ENCODE measurements around the gene STX7. TPM values are rescaled to one million over a fixed set of nuclear protein-coding genes. Genes with fewer than 3 reads are reported as not detected.

STX7 gene
- polyA plus RNA-seq, 3 donors: 49.7 to 85.1 (median 81.7) TPM

GRCh38 chr6:132412656-132413498 is 100.0 kb downstream of the STX7 start:
- Mint-ChIP-seq H3K27me3 (ENCODE audit: low read depth in 3 of 3) (peaks cover 0 to 5% (median 3%) of the 10 kb centered on the region in 3 donors), H3K36me3 (no peaks in the 10 kb centered on the region), H3K27ac (peak overlapping the region in 1 of 7 donors; percentile 45), H3K4me1 (no peaks in the 10 kb centered on the region), H3K4me3 (no peak overlapping the region), H3K9me3 (peaks cover 0 to 12% (median 8%) of the 10 kb centered on the region in 7 donors)
- Histone ChIP-seq H3K4me3 (replicated peaks in 1 of 3; ENCODE audit: low read depth in 2 of 3, low read length in 3 of 3) (no peak overlapping the region), H4K20me1 (ENCODE audit: insufficient read depth, low read length) (no peaks in the 10 kb centered on the region), H3K36me3 (replicated peaks in 1 of 2; ENCODE audit: control insufficient read depth in 1 of 2, insufficient read depth in 2 of 2, low read length in 2 of 2) (no peaks in the 10 kb centered on the region), H3K9me3 (replicated peaks in 1 of 2; ENCODE audit: control insufficient read depth in 1 of 2, insufficient read depth in 1 of 2, low read length in 2 of 2) (peaks cover 0 to 9% of the 10 kb centered on the region in 2 donors), H3K27ac (ENCODE audit: low read depth in 1 of 2, low read length in 2 of 2) (no peak overlapping the region), H3K9ac (ENCODE audit: insufficient read depth, low read length, poor library complexity, severe bottlenecking) (no peak overlapping the region), H3K27me3 (ENCODE audit: control insufficient read depth in 2 of 2, insufficient read depth in 2 of 2, low read length in 2 of 2) (peaks cover 0 to 2% of the 10 kb centered on the region in 2 donors), H3K4me2 (replicated peaks; ENCODE audit: extremely low read depth, low read length, poor library complexity, severe bottlenecking) (no peak overlapping the region), H3K4me1 (ENCODE audit: control insufficient read depth in 1 of 2, insufficient read depth in 2 of 2, low read length in 2 of 2) (no peaks in the 10 kb centered on the region), H2AFZ (ENCODE audit: insufficient read depth, low read depth, low read length, poor library complexity, severe bottlenecking) (no peak overlapping the region), H3K79me2 (ENCODE audit: insufficient read depth, low read length) (no peaks in the 10 kb centered on the region)
- WGBS (ENCODE audit: insufficient coverage): 80% methylated on average over 1 of the region's 5 CpGs
- DNase-seq: no peak
- TF ChIP-seq CTCF (IDR thresholded peaks at IDR 0.05): no peak
- intact Hi-C loops (cut with micrococcal nuclease): no loop called here

GRCh38 chr6:132411296-132411695 is 101.6 kb downstream of the STX7 start:
- Histone ChIP-seq H3K9me3 (replicated peaks in 1 of 2; ENCODE audit: control insufficient read depth in 1 of 2, insufficient read depth in 1 of 2, low read length in 2 of 2) (peaks cover 0 to 3% of the 10 kb centered on the region in 2 donors), H3K4me3 (replicated peaks in 1 of 3; ENCODE audit: low read depth in 2 of 3, low read length in 3 of 3) (no peak overlapping the region), H3K27me3 (ENCODE audit: control insufficient read depth in 2 of 2, insufficient read depth in 2 of 2, low read length in 2 of 2) (peaks cover 0 to 2% of the 10 kb centered on the region in 2 donors), H3K9ac (ENCODE audit: insufficient read depth, low read length, poor library complexity, severe bottlenecking) (no peak overlapping the region), H4K20me1 (ENCODE audit: insufficient read depth, low read length) (no peaks in the 10 kb centered on the region), H3K27ac (ENCODE audit: low read depth in 1 of 2, low read length in 2 of 2) (no peak overlapping the region), H3K79me2 (ENCODE audit: insufficient read depth, low read length) (no peaks in the 10 kb centered on the region), H3K4me1 (ENCODE audit: control insufficient read depth in 1 of 2, insufficient read depth in 2 of 2, low read length in 2 of 2) (no peaks in the 10 kb centered on the region), H3K36me3 (replicated peaks in 1 of 2; ENCODE audit: control insufficient read depth in 1 of 2, insufficient read depth in 2 of 2, low read length in 2 of 2) (no peaks in the 10 kb centered on the region), H2AFZ (ENCODE audit: insufficient read depth, low read depth, low read length, poor library complexity, severe bottlenecking) (no peak overlapping the region), H3K4me2 (replicated peaks; ENCODE audit: extremely low read depth, low read length, poor library complexity, severe bottlenecking) (no peak overlapping the region)
- no peak for TF ChIP-seq CTCF (IDR thresholded peaks at IDR 0.05)
- no peaks in the 10 kb centered on the region for H3K4me1 Mint-ChIP-seq
- DNase-seq: no peak
- intact Hi-C loops (cut with micrococcal nuclease): no loop called here
- no peaks in the 10 kb centered on the region for H3K36me3 Mint-ChIP-seq
- no peak overlapping the region for H3K4me3 Mint-ChIP-seq
- no CpG with 5 or more reads among the region's 4 CpGs for WGBS (ENCODE audit: insufficient coverage)
- H3K27me3 Mint-ChIP-seq (ENCODE audit: low read depth in 3 of 3): peaks cover 0 to 4% (median 2%) of the 10 kb centered on the region in 3 donors
- H3K9me3 Mint-ChIP-seq: peaks cover 0 to 9% (median 6%) of the 10 kb centered on the region in 7 donors
- H3K27ac Mint-ChIP-seq: no peak overlapping the region

Data from CD14-positive monocyte (primary cell).